IPS-15b (cell line): ENCODE results near the gene NR2F2.

Experiments used
- H3K27me3 ChIP-seq: one replicate; pipeline ENCODE4 v1.6.1; 2013; ENCODE audit warnings: low read length; ENCODE audit not compliant: control insufficient read depth, insufficient read depth
- H3K36me3 ChIP-seq: one replicate; pipeline ENCODE4 v1.6.1; 2013; ENCODE audit warnings: low read length; ENCODE audit not compliant: control insufficient read depth, insufficient read depth
- H3K4me1 ChIP-seq: one replicate; pipeline ENCODE4 v1.6.1; 2013; ENCODE audit warnings: mild to moderate bottlenecking, low read length; ENCODE audit not compliant: control insufficient read depth, insufficient read depth
- H3K4me3 ChIP-seq: one replicate; pipeline ENCODE4 v1.5.1; 2013; ENCODE audit warnings: low read depth, low read length
- H3K9ac ChIP-seq: one replicate; pipeline ENCODE4 v1.6.1; 2013; ENCODE audit warnings: low read depth, mild to moderate bottlenecking, low read length
- H3K9me3 ChIP-seq: one replicate; pipeline ENCODE4 v1.6.1; 2013; ENCODE audit warnings: mild to moderate bottlenecking, low read length; ENCODE audit not compliant: control insufficient read depth, insufficient read depth

The NR2F2 gene

GRCh38 chr15:96320703-96321638 is 9.5 kb upstream of the NR2F2 start:
- H3K9me3 ChIP-seq, result no peaks in the 10 kb centered on the region
- H3K27me3 ChIP-seq, result peaks cover 94% of the 10 kb centered on the region

GRCh38 chr15:96321639-96322535 is 8.6 kb upstream of the NR2F2 start:
- Histone ChIP-seq H3K4me1 (peaks cover 13% of the 10 kb centered on the region), H3K9me3 (no peaks in the 10 kb centered on the region), H3K9ac (no peak overlapping the region), H3K4me3 (peak overlapping the region; percentile 52), H3K36me3 (no peaks in the 10 kb centered on the region), H3K27me3 (peaks cover 99% of the 10 kb centered on the region)

More at GRCh38 chr15:96320703-96321638, 9.5 kb upstream of the NR2F2 start:
- H3K9ac ChIP-seq, result no peak overlapping the region
- H3K4me1 ChIP-seq, result peaks cover 10% of the 10 kb centered on the region
- H3K36me3 ChIP-seq, result no peaks in the 10 kb centered on the region
- H3K4me3 ChIP-seq, result peak overlapping the region; percentile 52

GRCh38 chr15:96322536-96323318 is 7.8 kb upstream of the NR2F2 start:
- Histone ChIP-seq H3K27me3 (peaks cover 99% of the 10 kb centered on the region), H3K9me3 (no peaks in the 10 kb centered on the region), H3K36me3 (no peaks in the 10 kb centered on the region), H3K9ac (no peak overlapping the region), H3K4me1 (peaks cover 15% of the 10 kb centered on the region), H3K4me3 (peak overlapping the region; percentile 52)

- Histone ChIP-seq H3K4me1 (peaks cover 19% of the 10 kb centered on the region), H3K4me3 (peak overlapping the region; percentile 52), H3K9me3 (no peaks in the 10 kb centered on the region), H3K36me3 (no peaks in the 10 kb centered on the region), H3K27me3 (peaks cover 99% of the 10 kb centered on the region), H3K9ac (no peak overlapping the region)
These were observed 7.0 kb upstream of the NR2F2 start for GRCh38 chr15:96323319-96324145.

GRCh38 chr15:96324192-96324895 is 6.2 kb upstream of the NR2F2 start:
- no peaks in the 10 kb centered on the region for H3K36me3 ChIP-seq
- peak overlapping the region; percentile 14 for H3K4me3 ChIP-seq
- H3K9ac ChIP-seq, result no peak overlapping the region
- peaks cover 99% of the 10 kb centered on the region for H3K27me3 ChIP-seq
- H3K4me1 ChIP-seq, result peaks cover 19% of the 10 kb centered on the region
- no peaks in the 10 kb centered on the region for H3K9me3 ChIP-seq

GRCh38 chr15:96324940-96325540 is 5.5 kb upstream of the NR2F2 start:
- H3K27me3 ChIP-seq, result peaks cover 99% of the 10 kb centered on the region
- no peak overlapping the region for H3K4me3 ChIP-seq
- H3K9me3 ChIP-seq, result no peaks in the 10 kb centered on the region
- no peaks in the 10 kb centered on the region for H3K36me3 ChIP-seq
- H3K9ac ChIP-seq, result no peak overlapping the region
- peaks cover 23% of the 10 kb centered on the region for H3K4me1 ChIP-seq

- no peaks in the 10 kb centered on the region for H3K36me3 ChIP-seq
- peaks cover 23% of the 10 kb centered on the region for H3K4me1 ChIP-seq
- H3K27me3 ChIP-seq, result peaks cover 96% of the 10 kb centered on the region
- H3K9ac ChIP-seq, result no peak overlapping the region
- H3K9me3 ChIP-seq, result no peaks in the 10 kb centered on the region
- H3K4me3 ChIP-seq, result peak overlapping the region; percentile 55
These were observed 4.8 kb upstream of the NR2F2 start for GRCh38 chr15:96325541-96326327.

GRCh38 chr15:96326328-96327154 is 4.0 kb upstream of the NR2F2 start:
- peaks cover 94% of the 10 kb centered on the region for H3K27me3 ChIP-seq
- no peaks in the 10 kb centered on the region for H3K9me3 ChIP-seq
- no peaks in the 10 kb centered on the region for H3K36me3 ChIP-seq
- H3K9ac ChIP-seq, result no peak overlapping the region
- peaks cover 21% of the 10 kb centered on the region for H3K4me1 ChIP-seq
- H3K4me3 ChIP-seq, result peak overlapping the region; percentile 55

GRCh38 chr15:96327155-96327741 is 3.3 kb upstream of the NR2F2 start:
- Histone ChIP-seq H3K36me3 (no peaks in the 10 kb centered on the region), H3K27me3 (peaks cover 92% of the 10 kb centered on the region), H3K4me1 (peaks cover 19% of the 10 kb centered on the region), H3K9me3 (no peaks in the 10 kb centered on the region), H3K4me3 (peak overlapping the region; percentile 55), H3K9ac (no peak overlapping the region)
